GM11168 (cell line): ENCODE measurements around the gene PAX6.
"Not testable (repeated sequence)": the region's sequence is repeated elsewhere in the genome, so short reads cannot be mapped to it uniquely, and the experiment has no call there.

Experiments used
- in situ Hi-C: fragments of 300-500 bp; cut with MboI; formaldehyde crosslinking; loops from one replicate; pipeline ENCODE4 v1.12.0; 2022; ENCODE audit warnings: low sequenced_read_pairs; ENCODE audit not compliant: unreplicated experiment

Gene PAX6

GRCh38 chr11:31779374-31779791 is 31.7 kb downstream of the PAX6 start:
- in situ Hi-C loops = no loop called here

GRCh38 chr11:31772412-31772811 is 38.7 kb downstream of the PAX6 start:
- in situ Hi-C loops = no loop called here

GRCh38 chr11:31770011-31770700 is 41.0 kb downstream of the PAX6 start:
- in situ Hi-C loops = no loop called here

- in situ Hi-C loops = no loop called here
These were observed 42.1 kb downstream of the PAX6 start for GRCh38 chr11:31768749-31769640.

GRCh38 chr11:31767685-31768084 is 43.4 kb downstream of the PAX6 start:
- in situ Hi-C loops = no loop called here

GRCh38 chr11:31767066-31767465 is 44.1 kb downstream of the PAX6 start:
- in situ Hi-C loops = no loop called here

GRCh38 chr11:31764766-31765165 is 46.4 kb downstream of the PAX6 start:
- in situ Hi-C loops = no loop called here

- in situ Hi-C loops = no loop called here
These were observed 46.9 kb downstream of the PAX6 start for GRCh38 chr11:31764261-31764660.

- in situ Hi-C loops = no loop called here
These were observed 47.8 kb downstream of the PAX6 start for GRCh38 chr11:31763296-31763695.

- in situ Hi-C loops = no loop called here
These were observed 49.5 kb downstream of the PAX6 start for GRCh38 chr11:31761636-31762035.

- in situ Hi-C loops = no loop called here
These were observed 53.8 kb downstream of the PAX6 start for GRCh38 chr11:31757260-31757835.

GRCh38 chr11:31747581-31747980 is 63.5 kb downstream of the PAX6 start:
- in situ Hi-C loops = no loop called here

- in situ Hi-C loops = not testable (repeated sequence)
These were observed 70.3 kb downstream of the PAX6 start for GRCh38 chr11:31740731-31741368.

- in situ Hi-C loops = no loop called here
These were observed 71.0 kb downstream of the PAX6 start for GRCh38 chr11:31740131-31740530.
